Measurements from ENCODE around the gene GRM3. TPM values are rescaled to one million over a fixed set of nuclear protein-coding genes. Genes with fewer than 3 reads are reported as not detected.

GRM3 gene
- total and polyA plus RNA-seq, 2 of the 8 experiments (the other 6 are each of a cell fraction or from before 2014, with no cell fraction given): 3.1 to 4.2 TPM

- no peak for TF ChIP-seq RNF2 (IDR thresholded peaks at IDR 0.05; ENCODE audit: borderline replicate concordance, low read depth, low read length, missing control alignments, poor library complexity, severe bottlenecking)
- no peak for TF ChIP-seq CEBPB (IDR thresholded peaks at IDR 0.05; ENCODE audit: low read depth, low read length)
- TF ChIP-seq SIN3A (conservative IDR thresholded peaks at IDR 0.05 in 1 of 2, IDR thresholded peaks at IDR 0.05 in 1 of 2; ENCODE audit: low read depth in 1 of 2, low read length in 2 of 2): no peak
- TF ChIP-seq TAF7 (optimal IDR thresholded peaks at IDR 0.05; ENCODE audit: borderline replicate concordance, low read depth, low read length): no peak
Measured at GRCh38 chr7:86792260-86792659, 148.6 kb downstream of the GRM3 start (continued).

All from H1 (cell line).